Neural cell (in vitro differentiated cells): Measurements from ENCODE around the gene LCN2. TPM values are rescaled to one million over a fixed set of nuclear protein-coding genes. Genes with fewer than 3 reads are reported as not detected.

Source experiments
- H2AFZ ChIP-seq: fragments of 200-600, 300-800 bp; sonication (generic), shearing (Covaris generic); 2 replicates; pipeline ENCODE4 v1.6.0; 2014; ENCODE audit warnings: low read depth, mild to moderate bottlenecking, antibody characterized with exemption, low read length, moderate library complexity
- H3F3A ChIP-seq: fragments of 200-600 bp; shearing (Covaris generic); 2 replicates; pipeline ENCODE4 v1.6.1; 2016; ENCODE audit warnings: mild to moderate bottlenecking, moderate library complexity, mixed read lengths, antibody characterized with exemption, low read length; ENCODE audit not compliant: insufficient read depth, poor library complexity, severe bottlenecking
- H3K27ac ChIP-seq: fragments of 200-600, 300-800 bp; sonication (generic), shearing (Covaris generic); 2 replicates; pipeline ENCODE4 v1.5.1; 2014; ENCODE audit warnings: mild to moderate bottlenecking, low read length, moderate library complexity
- H3K27me3 ChIP-seq: fragments of 300-800, 200-600 bp; sonication (generic), shearing (Covaris generic); 2 replicates; pipeline ENCODE4 v1.6.0; 2014; ENCODE audit warnings: mild to moderate bottlenecking, low read depth, low read length, moderate library complexity; ENCODE audit not compliant: insufficient read depth
- H3K36me3 ChIP-seq: fragments of 300-800, 200-600 bp; sonication (generic), shearing (Covaris generic); 2 replicates; pipeline ENCODE4 v1.5.1; 2014; ENCODE audit warnings: mild to moderate bottlenecking, antibody characterized with exemption, low read length, moderate library complexity; ENCODE audit not compliant: insufficient read depth
- H3K4me2 ChIP-seq: fragments of 300-800, 200-600 bp; sonication (generic), shearing (Covaris generic); 2 replicates; pipeline ENCODE4 v1.6.0; 2014; ENCODE audit warnings: mild to moderate bottlenecking, low read length
- H3K4me3 ChIP-seq: fragments of 300-800, 200-600 bp; sonication (generic), shearing (Covaris generic); 2 replicates; pipeline ENCODE4 v1.5.1; 2014; ENCODE audit warnings: mild to moderate bottlenecking, low read length, moderate library complexity
- H3K79me2 ChIP-seq: fragments of 200-600 bp; shearing (Covaris generic); replicated peaks from 2 replicates; pipeline ENCODE4 v1.6.0; 2014; ENCODE audit warnings: mild to moderate bottlenecking, low read length, moderate library complexity; ENCODE audit not compliant: insufficient read depth
- H3K9ac ChIP-seq: fragments of 300-800, 200-600 bp; sonication (generic), shearing (Covaris generic); 2 replicates; pipeline ENCODE4 v1.6.1; 2016; ENCODE audit warnings: mild to moderate bottlenecking, low read length, mixed read lengths
- H3K9me2 ChIP-seq: fragments of 200-600 bp; shearing (Covaris generic); 2 replicates; pipeline ENCODE4 v1.6.1; 2016; ENCODE audit warnings: mild to moderate bottlenecking, low read length, mixed read lengths; ENCODE audit not compliant: insufficient read depth
- H3K9me3 ChIP-seq: fragments of 200-600, 300-800 bp; sonication (generic), shearing (Covaris generic); 2 replicates; pipeline ENCODE4 v1.6.1; 2016; ENCODE audit warnings: mild to moderate bottlenecking, mixed run types, low read length, moderate library complexity, mixed read lengths
- H4K20me1 ChIP-seq: fragments of 200-600 bp; shearing (Covaris generic); 2 replicates; pipeline ENCODE4 v1.6.1; 2016; ENCODE audit warnings: mild to moderate bottlenecking, mixed run types; ENCODE audit not compliant: insufficient read depth
- CTCF ChIP-seq: fragments of 450-650 bp; IDR thresholded peaks from 2 replicates; pipeline ENCODE4 v1.5.1; 2014; ENCODE audit warnings: antibody characterized with exemption, mild to moderate bottlenecking, moderate library complexity; ENCODE audit not compliant: poor library complexity, severe bottlenecking
- EP300 ChIP-seq: fragments of 450-650 bp; conservative IDR thresholded peaks from 2 replicates; pipeline ENCODE4 v1.6.1; 2014; ENCODE audit warnings: antibody characterized with exemption, mild to moderate bottlenecking, moderate library complexity; ENCODE audit not compliant: poor library complexity, severe bottlenecking
- EZH2 ChIP-seq: fragments of 200-600, 300-800 bp; shearing (Covaris generic), sonication (generic); IDR thresholded peaks from 2 replicates; pipeline ENCODE4 v1.6.1; 2014; ENCODE audit warnings: antibody characterized with exemption, low read length, borderline replicate concordance, mild to moderate bottlenecking; ENCODE audit not compliant: insufficient read depth, poor library complexity, severe bottlenecking
- MXI1 ChIP-seq: fragments of 450-650 bp; conservative IDR thresholded peaks from 2 replicates; pipeline ENCODE4 v1.6.1; 2014; ENCODE audit warnings: antibody characterized with exemption, mild to moderate bottlenecking; ENCODE audit not compliant: poor library complexity, severe bottlenecking
- POLR2AphosphoS5 ChIP-seq: IDR thresholded peaks from 2 replicates; pipeline ENCODE4 v1.6.1; 2012
- RAD21 ChIP-seq: fragments of 450-650 bp; conservative IDR thresholded peaks from 2 replicates; pipeline ENCODE4 v1.6.1; 2014; ENCODE audit warnings: antibody characterized with exemption, mild to moderate bottlenecking, moderate library complexity
- SMC3 ChIP-seq: fragments of 450-650 bp; conservative IDR thresholded peaks from 2 replicates; pipeline ENCODE4 v1.6.1; 2014; ENCODE audit warnings: antibody characterized with exemption, mild to moderate bottlenecking, moderate library complexity; ENCODE audit not compliant: poor library complexity
- TAF1 ChIP-seq: IDR thresholded peaks from 2 replicates; pipeline ENCODE4 v1.6.1; 2012; ENCODE audit warnings: low read depth
- polyA plus RNA-seq: library from polyadenylated mRNA; depleted of rRNA; stranded (reverse); fragments of >200 nt; gene quantifications from 2 replicates; pipeline ENCODE4 v1.2.3, GENCODE V29; 2014
- TF ChIP-seq, protein P1 (sequence below): IDR thresholded peaks from 2 replicates; pipeline ENCODE4 v1.6.1; 2012; ENCODE audit warnings: borderline replicate concordance

The LCN2 gene
- polyA plus RNA-seq, 1 donor from 2014 or later, result not detected

- Histone ChIP-seq H3K9me2 (no peaks in the 10 kb centered on the region), H3K36me3 (peaks cover 3% of the 10 kb centered on the region), H3K9me3 (no peaks in the 10 kb centered on the region), H2AFZ (no peak overlapping the region), H3K9ac (no peak overlapping the region), H3K27ac (no peak overlapping the region), H3K4me3 (no peak overlapping the region), H3K79me2 (no peaks in the 10 kb centered on the region), H3K4me2 (no peak overlapping the region), H3K27me3 (no peaks in the 10 kb centered on the region), H4K20me1 (no peaks in the 10 kb centered on the region), H3F3A (no peaks in the 10 kb centered on the region)
- no peak for TF ChIP-seq TAF1
- TF ChIP-seq, protein P1, sequence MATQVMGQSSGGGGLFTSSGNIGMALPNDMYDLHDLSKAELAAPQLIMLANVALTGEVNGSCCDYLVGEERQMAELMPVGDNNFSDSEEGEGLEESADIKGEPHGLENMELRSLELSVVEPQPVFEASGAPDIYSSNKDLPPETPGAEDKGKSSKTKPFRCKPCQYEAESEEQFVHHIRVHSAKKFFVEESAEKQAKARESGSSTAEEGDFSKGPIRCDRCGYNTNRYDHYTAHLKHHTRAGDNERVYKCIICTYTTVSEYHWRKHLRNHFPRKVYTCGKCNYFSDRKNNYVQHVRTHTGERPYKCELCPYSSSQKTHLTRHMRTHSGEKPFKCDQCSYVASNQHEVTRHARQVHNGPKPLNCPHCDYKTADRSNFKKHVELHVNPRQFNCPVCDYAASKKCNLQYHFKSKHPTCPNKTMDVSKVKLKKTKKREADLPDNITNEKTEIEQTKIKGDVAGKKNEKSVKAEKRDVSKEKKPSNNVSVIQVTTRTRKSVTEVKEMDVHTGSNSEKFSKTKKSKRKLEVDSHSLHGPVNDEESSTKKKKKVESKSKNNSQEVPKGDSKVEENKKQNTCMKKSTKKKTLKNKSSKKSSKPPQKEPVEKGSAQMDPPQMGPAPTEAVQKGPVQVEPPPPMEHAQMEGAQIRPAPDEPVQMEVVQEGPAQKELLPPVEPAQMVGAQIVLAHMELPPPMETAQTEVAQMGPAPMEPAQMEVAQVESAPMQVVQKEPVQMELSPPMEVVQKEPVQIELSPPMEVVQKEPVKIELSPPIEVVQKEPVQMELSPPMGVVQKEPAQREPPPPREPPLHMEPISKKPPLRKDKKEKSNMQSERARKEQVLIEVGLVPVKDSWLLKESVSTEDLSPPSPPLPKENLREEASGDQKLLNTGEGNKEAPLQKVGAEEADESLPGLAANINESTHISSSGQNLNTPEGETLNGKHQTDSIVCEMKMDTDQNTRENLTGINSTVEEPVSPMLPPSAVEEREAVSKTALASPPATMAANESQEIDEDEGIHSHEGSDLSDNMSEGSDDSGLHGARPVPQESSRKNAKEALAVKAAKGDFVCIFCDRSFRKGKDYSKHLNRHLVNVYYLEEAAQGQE, result no peak
- TF ChIP-seq POLR2AphosphoS5, result no peak
- no peak for TF ChIP-seq RAD21
- no peak for TF ChIP-seq MXI1
- TF ChIP-seq EP300, result no peak
- no peak for TF ChIP-seq SMC3
- no peak for TF ChIP-seq EZH2
- TF ChIP-seq CTCF, result no peak
Observed at GRCh38 chr9:128163523-128164306, 14.5 kb downstream of the LCN2 start.

GRCh38 chr9:128164307-128164885 lies 15.1 kb downstream of the LCN2 start:
- Histone ChIP-seq H3K4me3 (no peak overlapping the region), H3K9me3 (no peaks in the 10 kb centered on the region), H3K4me2 (no peak overlapping the region), H3K9ac (no peak overlapping the region), H2AFZ (no peak overlapping the region), H3K9me2 (no peaks in the 10 kb centered on the region), H3K79me2 (no peaks in the 10 kb centered on the region), H3F3A (no peaks in the 10 kb centered on the region), H3K27ac (no peak overlapping the region), H3K27me3 (no peaks in the 10 kb centered on the region), H4K20me1 (no peaks in the 10 kb centered on the region), H3K36me3 (peaks cover 3% of the 10 kb centered on the region)
- TF ChIP-seq EP300, result no peak
- no peak for TF ChIP-seq POLR2AphosphoS5
- TF ChIP-seq, protein P1, result no peak
- no peak for TF ChIP-seq SMC3
- TF ChIP-seq RAD21, result no peak
- no peak for TF ChIP-seq TAF1
- TF ChIP-seq MXI1, result no peak
- no peak for TF ChIP-seq EZH2
- TF ChIP-seq CTCF, result no peak
